Stimulated activated CD8-positive, alpha-beta memory T cell treated with anti-CD3 and anti-CD28 coated beads, Interleukin-15, amount 100 ng/mL, for 48 hours (primary cell): Measurements from ENCODE around the gene METTL2A.
"Not testable (repeated sequence)": the region's sequence is repeated elsewhere in the genome, so short reads cannot be mapped to it uniquely, and the experiment has no call there.

Experiments
- DNase-seq, 2 donors: peaks; one replicate each; pipeline ENCODE4 v3.0.0-alpha.2; 2020; ENCODE audit warnings: low read depth in 2 of 2

METTL2A gene

DNA sequence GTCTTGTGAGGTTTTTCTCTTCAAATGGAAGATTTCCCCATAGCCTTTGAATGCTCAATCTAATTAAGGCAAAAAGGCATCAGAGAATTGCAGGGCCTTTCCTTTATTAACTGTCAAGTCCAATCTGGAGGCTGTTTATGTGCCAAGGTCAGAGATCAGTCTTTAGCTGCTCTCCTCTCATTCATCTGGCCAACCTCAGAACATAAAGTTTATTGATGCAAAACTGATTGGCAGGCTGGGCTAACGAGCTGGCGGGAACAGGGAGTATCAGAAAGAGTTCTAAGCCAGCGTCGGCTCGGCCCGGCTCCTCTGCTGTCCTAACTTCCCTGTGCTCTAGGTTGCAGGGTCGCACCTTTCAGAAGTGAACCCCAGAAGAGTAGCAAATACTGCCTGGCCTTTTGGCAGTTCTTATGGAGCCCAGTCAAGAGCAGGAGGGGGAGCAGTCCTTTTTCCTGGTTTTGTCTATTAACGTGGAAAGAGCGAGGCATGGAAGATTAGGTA lies 47.7 kb downstream of the METTL2A start:
- DNase-seq, result not testable (repeated sequence)

DNA sequence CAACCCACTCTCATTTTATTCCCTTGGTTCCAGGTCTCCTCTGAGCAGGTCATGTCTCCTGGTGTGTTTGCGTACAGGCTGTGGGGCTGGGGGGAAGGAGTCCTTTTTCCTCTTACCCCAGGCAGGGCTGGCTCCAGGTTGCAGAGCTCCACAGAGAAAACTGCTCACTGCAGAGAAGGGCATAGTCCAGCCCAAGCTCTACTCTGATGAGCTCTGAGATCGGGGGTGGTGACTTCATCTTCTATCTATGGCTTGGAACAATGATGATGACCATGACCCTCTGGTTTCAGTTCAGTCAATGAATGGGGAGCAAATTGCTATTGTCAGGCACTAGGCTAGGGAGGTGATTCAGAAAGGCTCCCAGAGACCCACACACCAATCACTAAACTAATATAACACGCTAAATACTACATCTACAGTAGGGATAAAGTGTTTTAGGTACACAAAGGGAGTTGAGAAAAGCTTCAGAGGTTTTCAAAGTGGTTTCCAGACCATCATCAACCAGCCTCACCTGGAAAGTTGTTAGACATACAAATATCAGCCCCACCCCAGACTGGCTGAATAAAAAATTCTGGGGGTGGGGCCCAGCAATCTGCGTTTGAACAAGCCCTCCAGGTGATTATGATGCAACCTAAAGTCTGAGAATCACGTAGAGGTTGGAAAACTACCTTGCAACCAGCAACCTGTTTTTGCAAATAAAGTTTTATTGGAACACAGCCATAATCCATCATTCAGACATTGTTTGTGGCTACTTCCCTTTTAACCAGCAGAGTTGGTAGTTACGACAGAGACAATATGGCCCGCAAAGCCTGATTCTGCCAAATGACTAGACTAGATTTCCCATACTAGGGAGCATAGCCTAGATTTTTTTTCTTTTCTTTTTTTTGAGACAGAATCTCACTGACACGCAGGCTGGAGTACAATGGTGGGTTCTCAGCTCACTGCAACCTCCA lies 49.6 kb downstream of the METTL2A start:
- not testable (repeated sequence) for DNase-seq

GRCh38 chr17:62477111-62477510 lies 53.4 kb downstream of the METTL2A start:
- not testable (repeated sequence) for DNase-seq

DNA sequence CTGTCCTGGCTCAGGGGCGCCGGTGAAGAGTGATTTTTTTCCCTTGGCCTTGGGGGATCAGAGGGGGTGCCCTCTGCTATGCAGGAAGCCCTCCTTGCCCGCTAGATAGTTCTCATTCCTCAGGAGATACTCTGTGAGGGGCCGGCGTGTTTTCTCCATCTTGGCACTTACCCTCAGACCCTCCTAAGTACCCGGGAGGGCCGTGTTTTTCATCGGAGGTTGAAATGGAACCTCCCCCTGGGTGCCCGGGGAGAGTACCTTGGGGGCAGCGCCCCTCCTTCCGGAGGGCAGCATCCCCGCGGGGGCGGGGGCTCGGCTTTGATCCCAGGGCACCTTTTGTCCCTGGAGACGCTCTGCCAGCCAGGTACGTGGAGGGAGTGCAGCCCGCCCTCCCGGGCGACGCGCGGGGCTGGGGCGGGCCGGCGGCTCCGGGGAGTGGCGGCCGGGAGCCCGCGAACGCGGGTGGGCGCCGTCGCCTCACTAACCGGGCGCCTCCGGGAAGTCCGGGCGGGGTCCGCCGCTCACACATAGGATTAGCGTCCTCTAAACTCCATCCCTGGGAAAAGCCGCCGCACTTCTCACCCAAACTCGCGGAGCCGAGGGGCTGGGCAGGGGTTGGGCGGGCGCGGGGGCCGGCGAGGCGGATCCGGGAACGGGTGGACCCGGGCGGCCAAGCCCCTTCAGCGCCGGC lies 54.2 kb downstream of the METTL2A start:
- peak; percentile 15 to 24 for DNase-seq

GRCh38 chr17:62478424-62478879 lies 54.8 kb downstream of the METTL2A start, which contains the start of gene TLK2:
TLK2 (plus strand) TSS chr17:62478825; CDS start chr17:62481126, 2,301 bp downstream.
- DNase-seq, result peak; percentile 70 to 76

DNA sequence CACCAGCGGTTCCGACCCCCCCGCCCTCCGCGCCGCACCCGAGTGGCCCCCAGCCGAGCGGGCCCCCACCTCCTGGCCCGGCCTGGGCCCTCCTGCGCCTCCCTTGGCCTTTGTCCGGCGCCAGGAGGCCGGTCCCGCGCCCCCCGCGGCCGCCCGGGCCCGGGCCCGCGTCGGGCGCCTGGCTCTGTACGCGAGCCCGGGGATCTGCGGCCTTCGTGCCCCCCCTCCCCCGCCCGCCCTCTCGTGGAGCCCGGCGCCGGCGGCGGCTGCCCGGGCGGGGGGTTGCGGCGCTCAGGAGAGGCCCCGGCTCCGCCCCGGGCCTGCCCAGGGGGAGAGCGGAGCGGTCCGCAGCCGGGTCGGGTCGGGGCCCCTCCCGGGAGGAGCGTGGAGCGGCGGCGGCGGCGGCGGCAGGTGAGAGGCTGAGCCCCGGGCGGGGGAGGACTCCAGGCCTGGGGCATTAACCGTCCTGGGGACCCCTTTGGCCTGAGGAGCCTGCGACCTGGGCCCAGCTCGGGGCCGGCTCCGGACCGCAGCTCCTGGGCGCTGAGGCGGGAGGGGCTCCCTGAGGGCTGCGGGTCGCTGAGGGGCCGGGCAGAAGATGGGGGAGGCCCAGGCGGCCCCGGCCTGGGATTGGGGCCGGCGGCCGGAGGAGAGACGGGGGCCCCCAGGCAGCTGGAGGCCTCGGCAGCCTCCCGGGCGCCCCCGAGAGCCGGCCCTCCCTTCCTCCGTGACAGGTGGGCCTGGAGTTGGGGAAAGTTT lies 55.4 kb downstream of the METTL2A start:
- peak; percentile 14 to 17 for DNase-seq

DNA sequence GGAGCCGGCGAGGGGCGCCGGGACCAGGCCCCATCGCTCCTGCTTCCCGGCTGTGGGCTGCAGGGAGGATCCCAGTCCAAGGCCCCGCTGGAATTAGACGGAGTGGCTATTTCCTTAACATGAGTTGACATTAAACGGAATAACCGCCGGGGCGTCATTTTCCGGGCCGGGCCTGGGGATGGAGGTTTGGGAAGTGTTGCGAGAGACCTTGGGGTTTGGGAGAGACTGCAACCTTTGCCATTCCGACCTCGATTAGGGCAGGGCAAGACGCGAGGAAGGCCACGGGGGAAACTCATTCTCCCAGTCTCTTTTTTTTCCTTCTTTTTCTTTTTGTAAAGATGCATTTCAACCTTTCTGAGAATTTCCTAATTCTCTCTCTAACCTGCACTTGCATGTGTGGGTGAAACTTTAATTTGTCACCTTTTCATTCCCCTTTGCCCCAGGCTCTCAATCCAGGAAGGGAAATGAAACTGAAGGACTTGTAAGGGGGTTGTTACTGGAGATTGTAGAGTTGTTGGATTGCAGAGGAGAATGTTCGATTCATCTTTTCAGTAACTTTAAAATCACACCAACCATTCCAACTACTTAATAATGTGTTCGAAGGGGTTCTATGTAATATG lies 56.1 kb downstream of the METTL2A start:
- not testable (repeated sequence) for DNase-seq

- DNase-seq, result not testable (repeated sequence)
These were observed 58.9 kb downstream of the METTL2A start for GRCh38 chr17:62482553-62482952.

GRCh38 chr17:62490990-62491389 lies 67.3 kb downstream of the METTL2A start:
- DNase-seq, result not testable (repeated sequence)

- DNase-seq, result not testable (repeated sequence)
These were observed 69.5 kb downstream of the METTL2A start for GRCh38 chr17:62493049-62493655.

DNA sequence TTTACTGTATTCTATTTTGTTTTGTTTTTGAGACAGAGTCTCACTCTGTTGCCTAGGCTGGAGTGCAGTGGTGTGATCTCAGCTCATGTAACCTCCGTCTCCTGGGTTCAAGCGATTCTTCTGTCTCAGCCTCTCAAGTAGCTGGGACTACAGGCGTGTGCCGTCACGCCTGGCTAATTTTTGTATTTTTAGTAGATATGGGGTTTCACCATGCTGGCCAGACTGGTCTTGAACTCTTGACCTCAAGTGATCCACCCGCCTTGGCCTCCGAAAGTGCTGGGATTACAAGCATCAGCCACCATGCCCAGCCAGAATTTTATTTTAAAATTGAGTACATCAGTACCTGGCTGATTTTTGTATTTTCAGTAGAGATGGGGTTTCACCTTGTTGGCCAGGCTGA lies 70.4 kb downstream of the METTL2A start:
- not testable (repeated sequence) for DNase-seq

GRCh38 chr17:62496344-62496743 lies 72.6 kb downstream of the METTL2A start:
- not testable (repeated sequence) for DNase-seq

- not testable (repeated sequence) for DNase-seq
These were observed 75.1 kb downstream of the METTL2A start for GRCh38 chr17:62498796-62499195.
